Measurements from ENCODE around the gene TPX2. TPM values are rescaled to one million over a fixed set of nuclear protein-coding genes. Genes with fewer than 3 reads are reported as not detected.

Gene TPX2
- total and polyA plus RNA-seq, 3 donors from 2014 or later = 39.7 to 74.6 (median 52.5) TPM

DNA sequence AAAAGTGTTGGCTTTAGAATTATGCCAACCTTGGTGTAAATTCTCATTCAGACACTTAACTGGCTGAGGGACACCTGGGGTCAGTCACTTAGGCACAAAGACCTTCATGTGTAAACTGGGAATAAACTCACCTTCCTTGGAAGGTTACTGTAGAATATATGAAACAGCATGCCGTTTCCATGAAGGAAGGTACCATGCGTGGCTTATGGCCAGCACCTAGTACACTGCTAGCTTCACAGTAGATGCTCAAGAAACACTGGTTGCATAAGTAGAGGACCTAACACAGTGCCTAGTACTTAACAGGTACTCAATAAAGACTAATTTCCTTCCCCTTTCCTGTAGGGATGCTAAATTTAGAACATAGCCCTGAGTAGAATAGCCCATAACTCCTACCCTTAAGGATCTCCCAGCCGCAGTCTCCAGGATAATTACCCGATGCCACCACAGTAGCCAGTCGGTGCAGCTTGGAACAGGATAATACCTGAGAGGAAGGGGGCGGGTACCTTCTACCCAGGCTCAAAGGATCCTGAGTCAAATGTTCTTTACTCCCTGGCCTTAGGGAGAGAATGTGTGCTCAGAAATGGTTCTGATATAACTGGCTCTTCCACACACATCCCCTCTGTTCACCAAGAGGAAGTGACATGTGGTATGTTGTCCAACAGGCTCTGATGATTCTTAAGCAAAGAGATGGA lies 20.0 kb upstream of the TPX2 start:
- no peaks in the 10 kb centered on the region for H3K36me3 ChIP-seq (ENCODE audit: low read depth, missing control alignments)
- 70 to 74% methylated on average over 6 of the region's 6 CpGs for WGBS, 2 donors
- no peaks in the 10 kb centered on the region for H3K9me3 ChIP-seq
- H3K27me3 ChIP-seq = no peaks in the 10 kb centered on the region
- no peak for TF ChIP-seq POLR2A (IDR thresholded peaks at IDR 0.05)
- TF ChIP-seq, protein P1, sequence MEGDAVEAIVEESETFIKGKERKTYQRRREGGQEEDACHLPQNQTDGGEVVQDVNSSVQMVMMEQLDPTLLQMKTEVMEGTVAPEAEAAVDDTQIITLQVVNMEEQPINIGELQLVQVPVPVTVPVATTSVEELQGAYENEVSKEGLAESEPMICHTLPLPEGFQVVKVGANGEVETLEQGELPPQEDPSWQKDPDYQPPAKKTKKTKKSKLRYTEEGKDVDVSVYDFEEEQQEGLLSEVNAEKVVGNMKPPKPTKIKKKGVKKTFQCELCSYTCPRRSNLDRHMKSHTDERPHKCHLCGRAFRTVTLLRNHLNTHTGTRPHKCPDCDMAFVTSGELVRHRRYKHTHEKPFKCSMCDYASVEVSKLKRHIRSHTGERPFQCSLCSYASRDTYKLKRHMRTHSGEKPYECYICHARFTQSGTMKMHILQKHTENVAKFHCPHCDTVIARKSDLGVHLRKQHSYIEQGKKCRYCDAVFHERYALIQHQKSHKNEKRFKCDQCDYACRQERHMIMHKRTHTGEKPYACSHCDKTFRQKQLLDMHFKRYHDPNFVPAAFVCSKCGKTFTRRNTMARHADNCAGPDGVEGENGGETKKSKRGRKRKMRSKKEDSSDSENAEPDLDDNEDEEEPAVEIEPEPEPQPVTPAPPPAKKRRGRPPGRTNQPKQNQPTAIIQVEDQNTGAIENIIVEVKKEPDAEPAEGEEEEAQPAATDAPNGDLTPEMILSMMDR (IDR thresholded peaks at IDR 0.05) = no peak
- DNase-seq = no peak
- peaks cover 42% of the 10 kb centered on the region for H3K4me1 ChIP-seq
- peak overlapping the region; percentile 97 to 99 for H3K27ac ChIP-seq
- intact Hi-C loops (cut with DNase I; ENCODE audit: low total_unique reads) = no loop called here
- H3K4me3 ChIP-seq = peak overlapping the region in 1 of 2 donors; percentile 79

DNA sequence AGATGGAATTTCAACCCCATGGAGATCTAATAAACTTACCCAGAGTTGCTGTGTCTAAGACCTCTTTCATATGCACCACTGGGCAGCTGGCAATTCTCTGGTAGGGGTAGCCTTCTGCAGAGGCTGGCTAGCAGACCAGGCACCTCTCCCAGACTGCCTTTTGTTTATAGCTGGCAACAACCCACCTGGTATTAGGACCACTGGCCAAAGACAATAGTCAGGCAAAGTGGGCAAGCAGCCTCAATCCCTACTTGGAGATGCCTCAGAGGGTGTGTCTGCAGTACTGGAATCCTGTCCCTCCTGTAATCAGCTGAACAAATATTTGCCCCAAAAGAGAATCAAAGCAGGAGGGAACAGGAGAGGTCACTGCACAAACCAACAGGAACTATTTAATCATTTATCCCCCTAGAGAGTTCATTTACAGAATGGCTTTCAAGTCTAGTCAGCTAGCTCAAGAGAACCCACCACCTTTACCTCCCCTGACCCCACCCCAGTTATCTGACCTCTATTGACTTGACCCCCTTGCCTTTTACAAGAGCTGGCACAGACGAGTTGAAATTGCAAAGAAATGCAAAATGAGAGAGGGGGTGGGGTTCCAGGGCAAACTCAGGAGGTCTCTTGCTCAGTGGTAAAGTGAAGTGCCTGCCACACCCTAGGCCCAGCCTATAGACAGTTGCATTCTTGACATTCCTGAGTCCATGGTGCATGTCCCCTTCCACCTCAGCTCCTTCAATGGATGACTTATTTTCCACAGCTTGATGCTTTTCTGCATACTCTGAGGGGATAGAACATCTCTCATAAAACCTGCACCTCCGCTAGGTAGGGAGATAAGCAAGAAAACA lies 19.2 kb upstream of the TPX2 start:
- H3K36me3 ChIP-seq (ENCODE audit: low read depth, missing control alignments) = no peaks in the 10 kb centered on the region

DNA sequence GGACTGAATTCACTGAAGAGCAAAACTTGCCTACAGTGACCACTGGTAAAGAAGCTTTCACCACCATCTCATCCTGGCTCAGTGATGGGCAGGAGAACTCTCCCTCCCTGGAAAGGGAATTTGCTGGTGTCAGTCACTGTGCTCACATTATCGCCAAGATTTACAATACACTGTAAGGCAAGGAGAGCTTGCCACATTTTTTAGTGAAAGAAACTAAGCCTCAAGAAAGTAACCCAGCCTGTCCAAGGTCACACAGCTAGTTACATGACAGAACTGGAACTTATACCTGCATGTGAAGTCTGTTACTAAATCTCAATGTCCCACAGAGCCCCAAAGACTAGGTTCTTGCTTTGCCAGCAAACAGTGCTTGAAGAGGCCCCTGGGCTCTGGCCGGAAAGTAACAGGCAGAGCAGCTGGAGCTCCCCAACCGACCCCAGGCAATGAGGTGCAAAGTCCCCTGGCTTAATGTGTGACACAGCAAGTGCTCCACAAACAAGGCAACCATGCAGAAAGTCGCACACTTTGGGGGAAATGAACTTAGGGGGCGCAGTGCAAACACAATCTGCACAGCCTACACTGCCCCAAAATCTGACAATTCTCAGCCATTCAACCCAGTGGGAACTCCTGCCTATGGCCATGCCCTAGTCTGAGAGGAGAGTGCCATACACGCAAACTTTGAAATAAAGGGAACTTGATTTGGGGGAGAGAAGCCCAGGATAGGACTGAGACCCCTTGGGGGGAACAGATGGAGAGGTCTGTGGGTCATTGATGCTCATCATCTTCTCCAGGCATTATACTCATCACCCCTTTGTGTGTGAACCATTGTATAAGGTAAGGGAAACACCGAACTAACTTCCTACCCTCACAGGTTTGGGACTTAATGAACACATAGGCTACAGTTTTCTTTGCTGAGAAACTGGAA lies 18.3 kb upstream of the TPX2 start:
- Histone ChIP-seq H3K4me1 (peaks cover 41% of the 10 kb centered on the region), H3K27ac (peak overlapping the region; percentile 97 to 99)

More for the DNA sequence above, 19.2 kb upstream of the TPX2 start:
- WGBS, 2 donors = 49 to 54% methylated on average over 2 of the region's 2 CpGs
- no peak for TF ChIP-seq POLR2A (IDR thresholded peaks at IDR 0.05)
- TF ChIP-seq, protein P1 (IDR thresholded peaks at IDR 0.05) = no peak
- Histone ChIP-seq H3K27me3 (no peaks in the 10 kb centered on the region), H3K4me3 (peak overlapping the region in 1 of 2 donors; percentile 79), H3K4me1 (peaks cover 42% of the 10 kb centered on the region), H3K9me3 (no peaks in the 10 kb centered on the region), H3K27ac (peak overlapping the region; percentile 97 to 99)
- DNase-seq = no peak
- intact Hi-C loops (cut with DNase I; ENCODE audit: low total_unique reads) = no loop called here

More for the DNA sequence above, 18.3 kb upstream of the TPX2 start:
- 45 to 47% methylated on average over 7 of the region's 7 CpGs for WGBS, 2 donors
- peak overlapping the region; percentile 79 to 83 for H3K4me3 ChIP-seq
- intact Hi-C loops (cut with DNase I; ENCODE audit: low total_unique reads) = no loop called here
- H3K9me3 ChIP-seq = no peaks in the 10 kb centered on the region
- no peaks in the 10 kb centered on the region for H3K27me3 ChIP-seq
- H3K36me3 ChIP-seq (ENCODE audit: low read depth, missing control alignments) = no peaks in the 10 kb centered on the region
- DNase-seq = no peak
- TF ChIP-seq, protein P1 (IDR thresholded peaks at IDR 0.05) = no peak
- no peak for TF ChIP-seq POLR2A (IDR thresholded peaks at IDR 0.05)
